SU-DHL-6 (cell line): Measurements from ENCODE around the gene APOE.
A peak's percentile ranks its signal among the peaks of the same experiment; 100 is the strongest.

Experiments used
- H2AFZ ChIP-seq: fragments of 200-600 bp; sonication (generic); 2 replicates; pipeline ENCODE4 v1.6.1; 2014; ENCODE audit warnings: low read depth, mild to moderate bottlenecking, moderate library complexity, mixed read lengths, antibody characterized with exemption, low read length; ENCODE audit not compliant: severe bottlenecking
- H3F3A ChIP-seq: fragments of 200-600 bp; shearing (Covaris generic); 2 replicates; pipeline ENCODE4 v1.6.0; 2016; ENCODE audit warnings: antibody characterized with exemption, mild to moderate bottlenecking; ENCODE audit not compliant: insufficient read depth
- H3K27ac ChIP-seq: fragments of 200-600 bp; sonication (generic); 2 replicates; pipeline ENCODE4 v1.5.1; 2016; ENCODE audit warnings: low read depth, mild to moderate bottlenecking, low read length, moderate library complexity, mixed read lengths
- H3K27me3 ChIP-seq: fragments of 200-600 bp; sonication (generic), shearing (Covaris generic); 2 replicates; pipeline ENCODE4 v1.6.0; 2014; ENCODE audit warnings: mild to moderate bottlenecking, low read length
- H3K36me3 ChIP-seq: fragments of 200-600 bp; sonication (generic); 2 replicates; pipeline ENCODE4 v1.6.1; 2014; ENCODE audit warnings: mild to moderate bottlenecking, low read length, mixed read lengths
- H3K4me2 ChIP-seq: fragments of 300-600, 200-600 bp; shearing (Covaris generic), sonication (generic); 2 replicates; pipeline ENCODE4 v1.6.0; 2014; ENCODE audit warnings: low read length, low read depth, mild to moderate bottlenecking; ENCODE audit not compliant: poor library complexity, severe bottlenecking
- H3K4me3 ChIP-seq: fragments of 200-600 bp; sonication (generic); 2 replicates; pipeline ENCODE4 v1.5.1; 2014; ENCODE audit warnings: antibody characterized with exemption, low read length, mild to moderate bottlenecking, mixed read lengths; ENCODE audit not compliant: insufficient read depth, poor library complexity, severe bottlenecking
- H3K79me2 ChIP-seq: fragments of 200-600 bp; sonication (generic); 2 replicates; pipeline ENCODE4 v1.6.1; 2014; ENCODE audit warnings: mild to moderate bottlenecking, low read length, moderate library complexity; ENCODE audit not compliant: insufficient read depth
- H3K9ac ChIP-seq: fragments of 200-600 bp; sonication (generic); 2 replicates; pipeline ENCODE4 v1.7.0; 2014; ENCODE audit warnings: mild to moderate bottlenecking, low read length
- H3K9me2 ChIP-seq: fragments of 200-600 bp; sonication (generic); replicated peaks from 2 replicates; pipeline ENCODE4 v1.6.1; 2014; ENCODE audit warnings: low read length; ENCODE audit not compliant: insufficient read depth
- H3K9me3 ChIP-seq: fragments of 200-600 bp; sonication (generic); 2 replicates; pipeline ENCODE4 v1.6.1; 2014; ENCODE audit warnings: low read length, mixed read lengths; ENCODE audit not compliant: insufficient read depth
- H4K20me1 ChIP-seq: fragments of 200-600 bp; sonication (generic); 2 replicates; pipeline ENCODE4 v1.6.1; 2014; ENCODE audit warnings: low read depth, mild to moderate bottlenecking, antibody characterized with exemption, low read length, moderate library complexity, mixed read lengths
- CTCF ChIP-seq: fragments of 200-600 bp; sonication (generic); IDR thresholded peaks from one replicate; pipeline ENCODE4 v1.5.1; 2017; ENCODE audit warnings: antibody characterized with exemption, mild to moderate bottlenecking, low read length, moderate library complexity; ENCODE audit not compliant: insufficient read depth, poor library complexity, severe bottlenecking
- EZH2phosphoT487 ChIP-seq: fragments of 200-600 bp; sonication (generic), shearing (Covaris generic); conservative IDR thresholded peaks from 2 replicates; pipeline ENCODE4 v1.6.1; 2018; ENCODE audit warnings: mild to moderate bottlenecking, antibody characterized with exemption, low read length, moderate library complexity, mixed read lengths

APOE gene

GRCh38 chr19:44957526-44957925 is 51.9 kb downstream of the APOE start:
- Histone ChIP-seq H3K4me2 (peak overlapping the region; percentile 74), H3K9ac (peak overlapping the region; percentile 85), H2AFZ (no peak overlapping the region), H3K9me2 (no peaks in the 10 kb centered on the region), H3K36me3 (peaks cover 7% of the 10 kb centered on the region), H3K79me2 (peaks cover 80% of the 10 kb centered on the region), H3F3A (peaks cover 13% of the 10 kb centered on the region), H3K9me3 (no peaks in the 10 kb centered on the region), H3K27ac (peak overlapping the region; percentile 57), H3K27me3 (no peaks in the 10 kb centered on the region), H4K20me1 (no peaks in the 10 kb centered on the region), H3K4me3 (no peak overlapping the region)
- TF ChIP-seq CTCF (no peak), EZH2phosphoT487 (no peak)

- H3K9ac ChIP-seq = peak overlapping the region; percentile 85
- H3K27ac ChIP-seq = peak overlapping the region; percentile 57
- TF ChIP-seq CTCF (no peak), EZH2phosphoT487 (no peak)
- no peaks in the 10 kb centered on the region for H3K9me2 ChIP-seq
- H2AFZ ChIP-seq = no peak overlapping the region
- H3K27me3 ChIP-seq = no peaks in the 10 kb centered on the region
- peaks cover 13% of the 10 kb centered on the region for H3F3A ChIP-seq
- H4K20me1 ChIP-seq = no peaks in the 10 kb centered on the region
- peaks cover 80% of the 10 kb centered on the region for H3K79me2 ChIP-seq
- H3K4me2 ChIP-seq = peak overlapping the region; percentile 74
- H3K9me3 ChIP-seq = no peaks in the 10 kb centered on the region
- no peak overlapping the region for H3K4me3 ChIP-seq
- H3K36me3 ChIP-seq = peaks cover 7% of the 10 kb centered on the region
Measured at GRCh38 chr19:44958090-44958489, 52.5 kb downstream of the APOE start.
